H1 (cell line): ENCODE results near the gene F11. TPM values are rescaled to one million over a fixed set of nuclear protein-coding genes. Genes with fewer than 3 reads are reported as not detected.
A peak's percentile ranks its signal among the peaks of the same experiment; 100 is the strongest.

Source experiments
- CTCF ChIA-PET: fragments of 300-600 bp; sonication (Branson Sonifier 250); formaldehyde crosslinking; loops from one replicate; lab custom pipeline; 2021; ENCODE audit not compliant: partially characterized antibody; lab: Charles Lee
- POLR2A ChIA-PET: fragments of 300-600 bp; sonication (Branson Sonifier 250); formaldehyde crosslinking; loops from one replicate; lab custom pipeline; 2021; ENCODE audit warnings: inconsistent platforms; ENCODE audit not compliant: partially characterized antibody; lab: Charles Lee
- DNase-seq, 2 experiments: peaks; one replicate each; pipeline versions ENCODE4 v3.0.0 to v3.0.0-alpha.2; 2010 to 2022; ENCODE audit warnings: low spot score in 2 of 2, low read depth in 1 of 2, mixed read lengths in 1 of 2
- FAIRE-seq: peaks from 2 replicates; lab custom pipeline; 2011; peaks lifted over from hg19 to GRCh38; lab: Jason Lieb, UNC
- H2AFZ ChIP-seq: 2 replicates; pipeline ENCODE4 v1.8.1; 2012; ENCODE audit warnings: low read length, inconsistent platforms
- H2AK5ac ChIP-seq: 2 replicates; pipeline ENCODE4 v1.6.1; 2013; ENCODE audit warnings: low read depth, low read length
- H2BK120ac ChIP-seq: replicated peaks from 2 replicates; pipeline ENCODE3; 2013; ENCODE audit warnings: low read depth, low read length, inconsistent platforms
- H2BK12ac ChIP-seq: 2 replicates; pipeline ENCODE4 v1.6.1; 2013; ENCODE audit warnings: low read depth, low read length
- H2BK15ac ChIP-seq: 2 replicates; pipeline ENCODE4 v1.6.1; 2013; ENCODE audit warnings: low read length
- H2BK20ac ChIP-seq: 2 replicates; pipeline ENCODE4 v1.6.1; 2013; ENCODE audit warnings: low read length
- H2BK5ac ChIP-seq: 2 replicates; pipeline ENCODE4 v1.6.1; 2013; ENCODE audit warnings: low read depth, low read length
- H3K14ac ChIP-seq: 2 replicates; pipeline ENCODE4 v1.6.1; 2013; ENCODE audit warnings: inconsistent platforms; ENCODE audit not compliant: insufficient read length
- H3K18ac ChIP-seq: 2 replicates; pipeline ENCODE4 v1.6.1; 2013; ENCODE audit warnings: low read length; ENCODE audit errors: extremely low read depth
- H3K23ac ChIP-seq: 2 replicates; pipeline ENCODE4 v1.6.1; 2013; ENCODE audit warnings: inconsistent platforms; ENCODE audit not compliant: insufficient read length
- H3K23me2 ChIP-seq: 2 replicates; pipeline ENCODE4 v1.6.1; 2013; ENCODE audit warnings: low read depth, low read length
- H3K27ac ChIP-seq: 2 replicates; pipeline ENCODE4 v1.6.1; 2011; ENCODE audit warnings: low read depth, low read length, inconsistent platforms
- H3K27me3 ChIP-seq, 4 experiments: replicated peaks in 1 of 4; 1 replicate in 1 of 4; 2 replicates in 3 of 4; pipeline versions ENCODE4 v1.6.1 to v1.8.1; 2011 to 2013; ENCODE audit warnings: low read length in 3 of 4, mild to moderate bottlenecking in 3 of 4, inconsistent platforms in 2 of 4, mixed read lengths in 2 of 4, moderate library complexity in 1 of 4; ENCODE audit not compliant: control insufficient read depth in 3 of 4, insufficient read depth in 3 of 4; ENCODE audit errors: extremely low read depth in 1 of 4
- H3K36me3 ChIP-seq, 4 experiments: 2 replicates each; pipeline versions ENCODE4 v1.6.1 to v1.8.1; 2011 to 2013; ENCODE audit warnings: mild to moderate bottlenecking in 4 of 4, low read length in 3 of 4, moderate library complexity in 2 of 4, control low read depth in 1 of 4, inconsistent platforms in 1 of 4; ENCODE audit not compliant: insufficient read depth in 4 of 4, control insufficient read depth in 2 of 4
- H3K4ac ChIP-seq: replicated peaks from 2 replicates; pipeline ENCODE3; 2013; ENCODE audit warnings: low read length, low read depth, mixed read lengths, inconsistent platforms; ENCODE audit not compliant: insufficient read length
- H3K4me1 ChIP-seq, 4 experiments: replicated peaks in 1 of 4; 1 replicate in 1 of 4; 2 replicates in 3 of 4; pipeline versions ENCODE4 v1.6.1 to v1.8.1; 2011 to 2013; ENCODE audit warnings: low read length in 3 of 4, inconsistent platforms in 2 of 4, mixed read lengths in 1 of 4; ENCODE audit not compliant: insufficient read depth in 4 of 4, control insufficient read depth in 3 of 4
- H3K4me2 ChIP-seq, 2 experiments: 2 replicates each; pipeline versions ENCODE4 v1.6.1 to v1.8.1; 2011 to 2013; ENCODE audit warnings: low read depth in 2 of 2, low read length in 2 of 2, control low read depth in 1 of 2, inconsistent platforms in 1 of 2, mild to moderate bottlenecking in 1 of 2; ENCODE audit not compliant: insufficient read depth in 1 of 2
- H3K4me3 ChIP-seq, 4 experiments: fragments of 200-600, 300-600 bp in 1 of 4; sonication (generic), shearing (Covaris generic), sonication (Bioruptor Twin) in 1 of 4; 2 replicates each; pipeline versions ENCODE4 v1.5.1 to v1.8.1; 2011 to 2016; ENCODE audit warnings: low read length in 4 of 4, low read depth in 3 of 4, control low read depth in 2 of 4, inconsistent platforms in 2 of 4, mild to moderate bottlenecking in 2 of 4, mixed read lengths in 1 of 4, moderate library complexity in 1 of 4; ENCODE audit not compliant: insufficient read depth in 2 of 4; ENCODE audit errors: extremely low read depth in 1 of 4
- H3K56ac ChIP-seq: replicated peaks from 2 replicates; pipeline ENCODE3; 2013; ENCODE audit warnings: low read depth, mild to moderate bottlenecking, mixed read lengths, low read length, inconsistent platforms; ENCODE audit not compliant: insufficient read length
- H3K79me1 ChIP-seq: 2 replicates; pipeline ENCODE4 v1.6.1; 2013; ENCODE audit warnings: low read depth, low read length, control low read depth
- H3K79me2 ChIP-seq, 2 experiments: 2 replicates each; pipeline versions ENCODE4 v1.6.1 to v1.8.1; 2012 to 2013; ENCODE audit warnings: low read length in 2 of 2, mild to moderate bottlenecking in 2 of 2, inconsistent platforms in 1 of 2; ENCODE audit not compliant: insufficient read depth in 2 of 2, control insufficient read depth in 1 of 2
- H3K9ac ChIP-seq, 4 experiments: replicated peaks in 1 of 4; 1 replicate in 1 of 4; 2 replicates in 3 of 4; pipeline versions ENCODE4 v1.6.1 to v1.8.1; 2011 to 2013; ENCODE audit warnings: low read depth in 3 of 4, low read length in 3 of 4, control low read depth in 2 of 4, mild to moderate bottlenecking in 2 of 4, moderate library complexity in 2 of 4, inconsistent platforms in 1 of 4; ENCODE audit errors: extremely low read depth in 1 of 4
- H3K9me3 ChIP-seq, 2 experiments: 2 replicates each; pipeline versions ENCODE4 v1.6.1 to v1.8.1; 2012 to 2013; ENCODE audit warnings: mild to moderate bottlenecking in 2 of 2, moderate library complexity in 2 of 2, control low read depth in 1 of 2, inconsistent platforms in 1 of 2, low read depth in 1 of 2, low read length in 1 of 2, mixed read lengths in 1 of 2; ENCODE audit not compliant: insufficient read depth in 2 of 2
- H4K20me1 ChIP-seq, 2 experiments: replicated peaks in 1 of 2; 2 replicates each; pipeline versions ENCODE3 to v1.8.1; 2011 to 2013; ENCODE audit warnings: inconsistent platforms in 2 of 2, low read length in 2 of 2, mild to moderate bottlenecking in 1 of 2; ENCODE audit not compliant: insufficient read depth in 2 of 2, control insufficient read depth in 1 of 2
- H4K5ac ChIP-seq: 2 replicates; pipeline ENCODE4 v1.6.1; 2013; ENCODE audit warnings: low read length, low read depth, mixed read lengths, inconsistent platforms; ENCODE audit not compliant: insufficient read length
- H4K8ac ChIP-seq: 2 replicates; pipeline ENCODE4 v1.8.0; 2013; ENCODE audit warnings: mild to moderate bottlenecking, moderate library complexity, low read length, inconsistent platforms; ENCODE audit not compliant: insufficient read depth; ENCODE audit errors: extremely low read depth
- H4K91ac ChIP-seq: replicated peaks from 2 replicates; pipeline ENCODE3; 2013; ENCODE audit warnings: low read length, mixed read lengths, inconsistent platforms; ENCODE audit not compliant: insufficient read length
- KDM4A ChIP-seq: IDR thresholded peaks from one replicate; pipeline ENCODE4 v1.7.1; 2012; ENCODE audit warnings: low read depth, mild to moderate bottlenecking, moderate library complexity, low read length, inconsistent platforms; ENCODE audit not compliant: severe bottlenecking
- MAX ChIP-seq: IDR thresholded peaks from 2 replicates; pipeline ENCODE4 v1.6.1; 2012; ENCODE audit warnings: inconsistent platforms
- POLR2AphosphoS5 ChIP-seq: IDR thresholded peaks from 2 replicates; pipeline ENCODE4 v1.6.1; 2011; ENCODE audit warnings: low read depth, low read length
- RAD21 ChIP-seq, 2 experiments: IDR thresholded peaks in 1 of 2; conservative IDR thresholded peaks in 1 of 2; 2 replicates each; pipeline ENCODE4 v1.6.1; 2011; ENCODE audit warnings: low read depth in 2 of 2, low read length in 2 of 2, improper control_type of control experiment in 1 of 2, inconsistent platforms in 1 of 2, mild to moderate bottlenecking in 1 of 2, moderate library complexity in 1 of 2
- WGBS, 2 experiments: shearing (Covaris generic) in 1 of 2; methylation state at CpG; one replicate each; pipeline versions ENCODE4 v1.1.6 to v1.1.7; 2013 to 2015; ENCODE audit warnings: low lambda C conversion rate in 2 of 2, mixed read lengths in 2 of 2, inconsistent platforms in 1 of 2, low coverage in 1 of 2, missing lambda C conversion rate in 1 of 2; ENCODE audit not compliant: insufficient replicate concordance in 2 of 2, insufficient coverage in 1 of 2, insufficient read length in 1 of 2; ENCODE audit errors: extremely low coverage in 1 of 2, missing lambda C conversion rate in 1 of 2; 5-methylcytosine and 5-hydroxymethylcytosine counted together
- polyA plus RNA-seq, 7 experiments: library from polyadenylated mRNA; depleted of rRNA in 3 of 7; stranded (reverse) in 5 of 7; unstranded in 2 of 7; fragments of >200 nt in 5 of 7; fragments of 200-250 nt in 2 of 7; gene quantifications; 1 replicate in 5 of 7; 2 replicates in 1 of 7; 4 replicates in 1 of 7; pipeline versions ENCODE4 v1.2.1 to v1.2.3, GENCODE V29; 2011 to 2013; ENCODE audit warnings: missing spikeins in 2 of 7, mixed read lengths in 2 of 7
- total RNA-seq: library from RNA; stranded (reverse); fragmentation: NEBNext Ultra II Directional; extraction: Animal tissue kit (Norgen Biotek cat#: 25700); gene quantifications from 2 replicates; pipeline ENCODE4 v1.2.1, GENCODE V29; 2021

Gene F11
- total and polyA plus RNA-seq, 2 of the 8 experiments (the other 6 are each of a cell fraction or from before 2014, with no cell fraction given): 0.27 to 0.99 TPM

GRCh38 chr4:186291256-186291890, 25.4 kb downstream of the F11 start:
- ChIA-PET CTCF (interaction anchor here (1.4 kb wide), 1 partner anchor 99 kb away, joined by 3 read pairs; no protein-coding TSS in a partner anchor), POLR2A (no interaction called here)
- DNase-seq (no peak), FAIRE-seq (no peak)
- Histone ChIP-seq H3K27me3 (no peaks in the 10 kb centered on the region), H2BK20ac (no peak overlapping the region), H4K8ac (no peak overlapping the region), H2BK12ac (no peak overlapping the region; the same call in 1 of the 2 replicates), H3K4me1 (no peaks in the 10 kb centered on the region; a peak in 1 of 7 replicates), H4K91ac (peak overlapping the region; percentile 8), H3K27ac (no peak overlapping the region), H3K23me2 (no peaks in the 10 kb centered on the region), H2AK5ac (no peak overlapping the region), H4K5ac (no peak overlapping the region), H3K4ac (no peak overlapping the region), H3K36me3 (no peaks in the 10 kb centered on the region), H4K20me1 (no peaks in the 10 kb centered on the region), H2BK5ac (no peak overlapping the region), H3K14ac (no peak overlapping the region), H2AFZ (no peak overlapping the region), H3K9me3 (no peaks in the 10 kb centered on the region), H3K23ac (no peak overlapping the region), H3K79me2 (no peaks in the 10 kb centered on the region), H3K79me1 (no peaks in the 10 kb centered on the region), H2BK120ac (no peak overlapping the region), H3K4me3 (no peak overlapping the region), H3K56ac (no peak overlapping the region), H3K4me2 (no peak overlapping the region), H2BK15ac (no peak overlapping the region), H3K9ac (no peak overlapping the region), H3K18ac (no peak overlapping the region)
- WGBS, 2 experiments: 90% methylated on average over 10 of the region's 10 CpGs; no CpG with 5 or more reads in 1 of the 2 experiments
- 0 out of 4 replicates have a peak, but pooled peaks of 1 of the 2 experiments have one; percentile 4 for TF ChIP-seq RAD21 (IDR thresholded peaks at IDR 0.05 in 1 of 2, conservative IDR thresholded peaks at IDR 0.05 in 1 of 2; ENCODE audit: low read depth in 2 of 2, low read length in 2 of 2)
- TF ChIP-seq POLR2AphosphoS5: no peak
- TF ChIP-seq MAX: no peak
- TF ChIP-seq KDM4A: no peak
